ENCODE results near the gene GNS. TPM values are rescaled to one million over a fixed set of nuclear protein-coding genes. Genes with fewer than 3 reads are reported as not detected.

The GNS gene
- total RNA-seq, 1 experiment from 2014 or later, result 26.0 TPM

DNA sequence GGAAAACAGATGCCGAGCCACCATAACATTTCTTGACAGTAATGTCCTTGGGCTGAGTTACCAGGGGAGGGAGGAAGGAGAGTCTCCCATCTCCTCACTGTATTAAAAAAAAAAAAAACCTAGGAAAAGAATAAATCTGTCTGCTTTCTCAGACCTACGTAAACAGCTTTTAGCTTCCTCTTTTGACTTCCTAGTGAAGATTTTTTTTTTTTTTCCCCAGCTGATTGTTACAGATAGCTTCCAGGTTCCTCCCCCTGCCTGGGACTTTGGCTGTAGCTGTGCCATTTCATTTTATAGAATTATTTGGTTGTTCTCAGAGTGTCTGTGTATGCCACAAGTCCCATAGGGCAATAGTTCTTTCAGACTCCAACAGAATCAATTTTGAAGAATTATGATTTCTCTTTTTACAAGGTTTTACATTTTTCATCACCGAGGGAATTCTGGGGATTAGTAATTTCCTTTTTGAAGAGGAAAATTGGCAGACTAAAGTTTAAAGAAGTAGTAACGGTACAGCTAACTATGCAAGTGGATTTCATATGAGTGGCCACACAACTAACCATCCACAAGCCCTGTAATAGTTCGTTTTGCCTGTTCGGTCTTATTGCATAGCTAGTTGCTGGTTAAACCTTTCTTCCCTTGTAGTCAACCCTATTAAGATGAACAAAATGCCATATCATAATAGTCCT, 23.1 kb upstream of the GNS start:
- Histone ChIP-seq H3K9ac (ENCODE audit: extremely low read depth, insufficient read length, low read length) (no peak overlapping the region), H3K23ac (ENCODE audit: insufficient read length, low read depth, low read length) (no peak overlapping the region), H3K23me2 (ENCODE audit: insufficient read length, low read depth, low read length, poor library complexity, severe bottlenecking) (peaks cover 12% of the 10 kb centered on the region), H4K20me1 (ENCODE audit: control insufficient read depth, insufficient read depth, insufficient read length) (no peaks in the 10 kb centered on the region), H2BK15ac (ENCODE audit: low read depth, low read length) (no peak overlapping the region), H3K56ac (ENCODE audit: insufficient read length, low read depth, low read length) (no peak overlapping the region), H3T11ph (ENCODE audit: low read length) (no peak overlapping the region), H3K79me2 (ENCODE audit: insufficient read depth, low read length) (no peaks in the 10 kb centered on the region), H3K18ac (ENCODE audit: insufficient read length, low read depth, low read length) (no peak overlapping the region), H2BK12ac (ENCODE audit: insufficient read length, low read depth, low read length) (no peak overlapping the region), H4K91ac (ENCODE audit: insufficient read length, low read depth, low read length) (no peak overlapping the region), H3K4me2 (ENCODE audit: insufficient read depth, insufficient read length, low read length) (peak overlapping the region; percentile 72), H2AFZ (ENCODE audit: low read length) (no peak overlapping the region), H2BK5ac (ENCODE audit: insufficient read length, low read length) (no peak overlapping the region), H4K5ac (ENCODE audit: insufficient read length, low read depth, low read length) (no peak overlapping the region), H3K14ac (ENCODE audit: insufficient read depth, low read length) (no peak overlapping the region), H2BK20ac (ENCODE audit: low read depth, low read length, poor library complexity, severe bottlenecking) (no peak overlapping the region), H3K9me3 (ENCODE audit: control insufficient read depth, low read depth, low read length) (no peaks in the 10 kb centered on the region), H3K4ac (ENCODE audit: low read depth, low read length) (no peak overlapping the region), H3K27me3 (ENCODE audit: insufficient read depth, low read length) (peaks cover 17% of the 10 kb centered on the region; the same call in 1 of the 2 replicates), H2AK5ac (ENCODE audit: insufficient read length, low read length) (no peak overlapping the region), H3K79me1 (ENCODE audit: insufficient read depth, low read depth, low read length, poor library complexity, severe bottlenecking) (no peaks in the 10 kb centered on the region), H4K8ac (replicated peaks; ENCODE audit: insufficient read length, low read depth, low read length) (no peak overlapping the region), H3K27ac (ENCODE audit: insufficient read length, low read depth, low read length) (no peak overlapping the region), H3K4me1 (ENCODE audit: insufficient read depth, low read length) (no peaks in the 10 kb centered on the region), H2BK120ac (ENCODE audit: low read depth, low read length, poor library complexity, severe bottlenecking) (no peak overlapping the region)
- no peak for DNase-seq
- WGBS (ENCODE audit: extremely low coverage, insufficient read length, low lambda C conversion rate), result no CpG with 5 or more reads among the region's 6 CpGs
- H3K27me3 Mint-ChIP-seq (ENCODE audit: low read depth), result peaks cover 66% of the 10 kb centered on the region
- H3K4me1 Mint-ChIP-seq, result peaks cover 12 to 14% of the 10 kb centered on the region in 2 experiments
- H3K9me3 Mint-ChIP-seq, result no peaks in the 10 kb centered on the region; a peak in 1 of 5 replicates
- peaks cover 0 to 3% (median 0%) of the 10 kb centered on the region in 3 experiments; a peak in 1 of 7 replicates for H3K36me3 Mint-ChIP-seq (ENCODE audit: insufficient read depth in 1 of 3, low read depth in 3 of 3)
- peak overlapping the region in 1 of 2 experiments; percentile 86; a peak in 2 of 5 replicates for H3K4me3 Mint-ChIP-seq
- H3K27ac Mint-ChIP-seq, result no peak overlapping the region
- TF ChIP-seq, protein P1, sequence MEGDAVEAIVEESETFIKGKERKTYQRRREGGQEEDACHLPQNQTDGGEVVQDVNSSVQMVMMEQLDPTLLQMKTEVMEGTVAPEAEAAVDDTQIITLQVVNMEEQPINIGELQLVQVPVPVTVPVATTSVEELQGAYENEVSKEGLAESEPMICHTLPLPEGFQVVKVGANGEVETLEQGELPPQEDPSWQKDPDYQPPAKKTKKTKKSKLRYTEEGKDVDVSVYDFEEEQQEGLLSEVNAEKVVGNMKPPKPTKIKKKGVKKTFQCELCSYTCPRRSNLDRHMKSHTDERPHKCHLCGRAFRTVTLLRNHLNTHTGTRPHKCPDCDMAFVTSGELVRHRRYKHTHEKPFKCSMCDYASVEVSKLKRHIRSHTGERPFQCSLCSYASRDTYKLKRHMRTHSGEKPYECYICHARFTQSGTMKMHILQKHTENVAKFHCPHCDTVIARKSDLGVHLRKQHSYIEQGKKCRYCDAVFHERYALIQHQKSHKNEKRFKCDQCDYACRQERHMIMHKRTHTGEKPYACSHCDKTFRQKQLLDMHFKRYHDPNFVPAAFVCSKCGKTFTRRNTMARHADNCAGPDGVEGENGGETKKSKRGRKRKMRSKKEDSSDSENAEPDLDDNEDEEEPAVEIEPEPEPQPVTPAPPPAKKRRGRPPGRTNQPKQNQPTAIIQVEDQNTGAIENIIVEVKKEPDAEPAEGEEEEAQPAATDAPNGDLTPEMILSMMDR (conservative IDR thresholded peaks at IDR 0.05), result no peak
